DND-41 (cell line): ENCODE results near the gene RALGPS2.

Source experiments
- ATAC-seq: fragments of 200-7000 bp; cut with Tn5 transposase; 3 replicates; pipeline ENCODE4 v1.9.1; 2021; ENCODE audit warnings: low read depth; ENCODE audit not compliant: insufficient read depth
- DNase-seq: peaks from one replicate; pipeline ENCODE4 v3.0.0-alpha.2; 2020
- H2AFZ ChIP-seq: 2 replicates; pipeline ENCODE4 v1.6.0; 2012; ENCODE audit warnings: low read depth, low read length
- H3K27ac ChIP-seq: 2 replicates; pipeline ENCODE4 v1.5.1; 2012; ENCODE audit warnings: low read length, inconsistent platforms
- H3K27me3 ChIP-seq: fragments of 200-600 bp; sonication (generic); 2 replicates; pipeline ENCODE4 v1.6.0; 2012; ENCODE audit warnings: low read length, mild to moderate bottlenecking, inconsistent platforms; ENCODE audit not compliant: insufficient read depth, poor library complexity
- H3K36me3 ChIP-seq: 2 replicates; pipeline ENCODE4 v1.5.1; 2012; ENCODE audit warnings: low read length, inconsistent platforms; ENCODE audit not compliant: insufficient read depth
- H3K4me1 ChIP-seq: 2 replicates; pipeline ENCODE4 v1.5.1; 2012; ENCODE audit warnings: mild to moderate bottlenecking, low read length; ENCODE audit not compliant: insufficient read depth
- H3K4me2 ChIP-seq: 2 replicates; pipeline ENCODE4 v1.6.0; 2012; ENCODE audit warnings: mild to moderate bottlenecking, moderate library complexity, low read length, inconsistent platforms; ENCODE audit not compliant: insufficient read depth
- H3K4me3 ChIP-seq, 2 experiments: fragments of 200-600 bp in 1 of 2; shearing (Covaris generic) in 1 of 2; 2 replicates each; pipeline ENCODE4 v1.5.1; 2012 to 2016; ENCODE audit warnings: inconsistent platforms in 2 of 2, low read length in 2 of 2, mild to moderate bottlenecking in 2 of 2, low read depth in 1 of 2, moderate library complexity in 1 of 2
- H3K79me2 ChIP-seq: 2 replicates; pipeline ENCODE4 v1.6.0; 2012; ENCODE audit warnings: low read length, inconsistent platforms; ENCODE audit not compliant: insufficient read depth
- H3K9ac ChIP-seq: 2 replicates; pipeline ENCODE4 v1.6.0; 2012; ENCODE audit warnings: low read depth, mild to moderate bottlenecking, inconsistent platforms, low read length, moderate library complexity
- H3K9me3 ChIP-seq: 2 replicates; pipeline ENCODE4 v1.5.1; 2012; ENCODE audit warnings: low read length, moderate library complexity, mild to moderate bottlenecking, inconsistent platforms; ENCODE audit not compliant: insufficient read depth, severe bottlenecking
- H4K20me1 ChIP-seq: 2 replicates; pipeline ENCODE4 v1.6.0; 2012; ENCODE audit warnings: low read length; ENCODE audit not compliant: insufficient read depth
- EZH2 ChIP-seq: IDR thresholded peaks from 3 replicates; pipeline ENCODE4 v1.6.1; 2012; ENCODE audit warnings: borderline replicate concordance, low read depth, mild to moderate bottlenecking, moderate library complexity, low read length, inconsistent platforms; ENCODE audit not compliant: severe bottlenecking
- TF ChIP-seq, protein P1 (sequence below): IDR thresholded peaks from 2 replicates; pipeline ENCODE4 v1.5.1; 2012; ENCODE audit warnings: borderline replicate concordance, low read length, moderate library complexity, mild to moderate bottlenecking; ENCODE audit not compliant: poor library complexity, severe bottlenecking; ENCODE audit errors: extremely low read depth

Gene RALGPS2

DNA sequence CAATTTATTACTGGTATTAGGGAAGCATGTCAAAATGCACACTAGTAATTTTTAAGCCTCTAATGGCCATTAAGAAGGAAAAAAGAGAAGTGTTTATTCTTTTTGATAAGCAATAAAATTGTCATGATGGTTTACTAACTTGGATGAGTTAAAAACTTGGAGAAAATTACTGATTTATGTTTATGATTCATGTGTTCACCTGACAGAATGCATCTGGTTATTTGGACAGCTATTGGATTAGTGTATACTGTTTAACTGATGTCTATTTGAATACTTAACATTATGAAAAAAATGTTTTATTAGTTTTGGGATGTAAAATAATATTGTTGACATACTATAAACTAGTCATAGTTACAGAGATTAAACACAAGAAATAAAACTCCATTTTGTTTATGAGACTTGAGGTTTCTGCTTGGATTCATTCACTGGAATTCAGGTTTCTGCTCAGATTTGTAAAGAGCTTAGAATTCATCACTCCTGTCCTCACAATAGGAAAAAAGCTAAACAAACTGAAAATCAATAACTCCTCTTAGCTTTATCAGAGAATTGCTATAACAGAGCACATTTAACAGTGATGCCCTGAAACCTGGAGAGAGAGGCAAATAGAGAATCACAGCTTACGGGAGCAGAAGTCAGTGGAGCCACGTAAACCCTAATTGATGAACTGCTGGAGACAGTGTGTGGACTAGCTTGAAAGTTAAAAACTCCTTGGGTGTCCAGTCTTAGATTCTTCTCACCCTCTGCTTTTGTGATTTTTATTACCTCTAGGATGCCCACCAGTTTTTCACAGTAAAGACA is 56.7 kb downstream of the RALGPS2 start:
- no peak overlapping the region for H3K27ac ChIP-seq
- no peaks in the 10 kb centered on the region for H3K4me1 ChIP-seq
- no peak overlapping the region for H3K4me3 ChIP-seq
- ATAC-seq: no peak
- H3K9ac ChIP-seq: no peak overlapping the region
- TF ChIP-seq, protein P1, sequence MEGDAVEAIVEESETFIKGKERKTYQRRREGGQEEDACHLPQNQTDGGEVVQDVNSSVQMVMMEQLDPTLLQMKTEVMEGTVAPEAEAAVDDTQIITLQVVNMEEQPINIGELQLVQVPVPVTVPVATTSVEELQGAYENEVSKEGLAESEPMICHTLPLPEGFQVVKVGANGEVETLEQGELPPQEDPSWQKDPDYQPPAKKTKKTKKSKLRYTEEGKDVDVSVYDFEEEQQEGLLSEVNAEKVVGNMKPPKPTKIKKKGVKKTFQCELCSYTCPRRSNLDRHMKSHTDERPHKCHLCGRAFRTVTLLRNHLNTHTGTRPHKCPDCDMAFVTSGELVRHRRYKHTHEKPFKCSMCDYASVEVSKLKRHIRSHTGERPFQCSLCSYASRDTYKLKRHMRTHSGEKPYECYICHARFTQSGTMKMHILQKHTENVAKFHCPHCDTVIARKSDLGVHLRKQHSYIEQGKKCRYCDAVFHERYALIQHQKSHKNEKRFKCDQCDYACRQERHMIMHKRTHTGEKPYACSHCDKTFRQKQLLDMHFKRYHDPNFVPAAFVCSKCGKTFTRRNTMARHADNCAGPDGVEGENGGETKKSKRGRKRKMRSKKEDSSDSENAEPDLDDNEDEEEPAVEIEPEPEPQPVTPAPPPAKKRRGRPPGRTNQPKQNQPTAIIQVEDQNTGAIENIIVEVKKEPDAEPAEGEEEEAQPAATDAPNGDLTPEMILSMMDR: no peak
- no peak overlapping the region for H2AFZ ChIP-seq
- no peaks in the 10 kb centered on the region for H3K27me3 ChIP-seq
- no peak for DNase-seq
- peaks cover 14% of the 10 kb centered on the region; the same call in 1 of the 2 replicates for H3K36me3 ChIP-seq
- H3K79me2 ChIP-seq: no peaks in the 10 kb centered on the region
- H4K20me1 ChIP-seq: no peaks in the 10 kb centered on the region
- no peaks in the 10 kb centered on the region for H3K9me3 ChIP-seq
- H3K4me2 ChIP-seq: no peak overlapping the region

DNA sequence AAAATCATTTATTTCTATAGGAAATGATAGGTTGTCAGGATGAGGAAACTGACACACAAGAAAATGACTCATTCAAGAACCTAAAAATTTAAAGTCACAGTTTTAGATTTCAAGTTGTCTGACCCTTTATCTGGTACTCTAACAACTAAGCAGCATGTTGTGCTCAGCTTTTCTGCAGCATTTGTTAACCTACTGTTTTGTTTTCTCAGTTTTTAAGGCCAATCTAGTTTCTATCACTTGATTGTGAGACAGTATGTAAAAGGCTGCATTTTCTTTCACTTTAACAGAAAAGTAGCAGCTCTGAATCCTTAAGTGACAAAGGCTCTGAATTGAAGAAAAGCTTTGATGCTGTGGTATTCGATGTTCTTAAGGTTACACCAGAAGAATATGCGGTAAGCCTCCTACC is 59.1 kb downstream of the RALGPS2 start:
- no peaks in the 10 kb centered on the region for H3K79me2 ChIP-seq
- no peaks in the 10 kb centered on the region for H3K9me3 ChIP-seq
- H3K4me2 ChIP-seq: no peak overlapping the region
- H4K20me1 ChIP-seq: no peaks in the 10 kb centered on the region
- DNase-seq: no peak
- no peak overlapping the region for H3K9ac ChIP-seq
- TF ChIP-seq, protein P1: no peak
- no peak for TF ChIP-seq EZH2
- ATAC-seq: no peak
- peaks cover 20% of the 10 kb centered on the region; the same call in 1 of the 2 replicates for H3K36me3 ChIP-seq
- H3K27ac ChIP-seq: no peak overlapping the region
- no peak overlapping the region for H3K4me3 ChIP-seq
- H2AFZ ChIP-seq: no peak overlapping the region
- H3K27me3 ChIP-seq: no peaks in the 10 kb centered on the region
- H3K4me1 ChIP-seq: no peaks in the 10 kb centered on the region

DNA sequence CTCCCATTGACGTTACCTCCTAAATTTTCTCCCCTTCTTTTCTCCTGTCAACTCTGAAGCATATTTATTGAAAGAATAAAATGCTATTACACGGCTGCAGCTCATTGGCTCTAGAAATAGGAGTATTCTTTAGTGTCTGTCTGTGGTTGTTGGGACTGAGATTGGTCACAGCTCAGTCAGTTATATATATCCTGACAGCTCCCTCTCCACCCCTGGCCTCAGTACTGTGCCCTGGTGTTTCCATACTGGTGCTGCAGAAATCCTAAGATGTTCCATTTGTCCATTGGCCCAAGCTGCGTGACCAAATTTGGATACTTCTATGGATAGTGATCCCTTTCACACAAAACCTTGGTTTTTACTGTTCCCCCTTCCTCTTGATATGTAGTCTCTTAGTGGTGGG is 67.3 kb downstream of the RALGPS2 start:
- DNase-seq (no peak), ATAC-seq (no peak)
- Histone ChIP-seq H3K36me3 (0 out of 2 replicates have a peak, but pooled peaks cover 6% of the 10 kb centered on the region), H3K27me3 (no peaks in the 10 kb centered on the region), H3K9me3 (no peaks in the 10 kb centered on the region), H2AFZ (no peak overlapping the region), H4K20me1 (no peaks in the 10 kb centered on the region), H3K4me2 (no peak overlapping the region), H3K4me1 (no peaks in the 10 kb centered on the region), H3K27ac (no peak overlapping the region), H3K9ac (no peak overlapping the region), H3K79me2 (no peaks in the 10 kb centered on the region), H3K4me3 (no peak overlapping the region)
- TF ChIP-seq EZH2: no peak
- TF ChIP-seq, protein P1: no peak
